H54 (cell line): ENCODE data around the gene TAS1R1.
A peak's percentile ranks its signal among the peaks of the same experiment; 100 is the strongest.

Experiments
- DNase-seq: peaks from one replicate; pipeline ENCODE4 v3.0.0; 2011; ENCODE audit warnings: low spot score, mixed read lengths; ENCODE audit not compliant: insufficient read length
- FAIRE-seq: peaks from 3 replicates; lab custom pipeline; 2011; peaks lifted over from hg19 to GRCh38; lab: Jason Lieb, UNC
- POLR2A ChIP-seq: IDR thresholded peaks from 2 replicates; pipeline ENCODE4 v1.6.1; 2011; ENCODE audit warnings: low read depth, mild to moderate bottlenecking, low read length

Gene TAS1R1

DNA sequence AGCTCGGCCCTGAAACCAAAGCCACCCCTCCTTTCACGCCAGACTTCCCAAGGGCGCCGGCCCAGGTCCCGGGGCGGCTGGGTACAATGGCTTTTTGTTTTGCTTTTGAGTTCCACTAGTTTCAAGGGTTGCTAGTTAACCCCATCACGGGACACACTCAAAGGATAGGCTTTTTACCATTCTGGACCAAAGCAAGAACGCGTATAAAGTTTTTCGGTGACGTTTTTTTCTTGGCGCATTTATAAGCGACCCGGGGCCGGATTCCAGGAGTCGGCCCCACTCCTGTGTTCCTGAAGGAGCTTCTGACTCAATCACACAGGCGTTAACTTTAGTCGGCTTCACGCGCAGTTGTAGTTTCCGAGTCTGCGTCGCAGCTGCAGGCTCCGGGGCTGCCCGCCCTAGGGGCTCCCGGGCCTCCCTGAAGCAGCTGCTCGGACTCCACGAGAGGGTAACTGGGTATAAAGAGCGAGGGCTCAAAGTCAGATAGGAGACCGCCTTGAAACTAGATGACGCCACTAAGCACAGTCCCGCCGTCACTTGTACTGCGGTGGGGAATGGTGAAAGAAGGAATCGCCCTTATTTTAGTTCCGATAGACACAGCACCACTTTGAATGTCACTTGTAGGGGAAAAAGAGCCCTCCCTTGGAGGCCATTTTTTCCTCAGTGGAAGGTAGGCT lies 48.3 kb downstream of the TAS1R1 start:
- TF ChIP-seq POLR2A = no peak
- DNase-seq (no peak), FAIRE-seq (no peak)

DNA sequence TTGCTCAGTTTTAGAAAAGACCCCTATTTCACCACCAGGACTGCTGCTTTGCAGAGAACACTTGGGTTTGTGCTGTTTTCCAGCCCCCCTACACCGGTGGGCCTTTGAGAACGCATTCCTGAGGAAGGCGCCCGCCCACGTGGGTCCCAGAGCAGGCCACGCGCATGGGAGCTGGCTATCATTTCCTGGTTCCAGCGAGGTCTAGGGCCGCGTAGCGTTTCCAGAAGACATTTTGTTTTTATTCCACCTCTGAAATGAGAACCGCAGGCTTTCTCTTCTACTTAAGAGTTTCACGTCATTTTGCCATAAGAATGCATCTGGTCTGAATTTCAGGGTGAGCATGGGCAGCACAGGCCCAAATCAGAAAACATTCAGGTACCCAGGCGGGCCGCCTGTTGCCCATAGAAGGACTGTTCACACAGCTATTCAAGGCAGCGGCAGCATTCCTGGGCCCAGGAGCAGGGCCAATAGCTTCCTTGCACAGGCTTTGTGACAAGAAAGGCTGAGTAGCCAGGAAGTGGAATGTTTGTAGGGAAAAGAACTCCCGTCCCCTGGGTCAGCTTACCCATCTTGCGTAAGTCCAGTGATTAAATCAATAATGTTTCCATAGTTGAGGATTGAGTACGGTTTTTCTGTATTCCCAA lies 48.9 kb downstream of the TAS1R1 start:
- FAIRE-seq (no peak), DNase-seq (no peak)
- no peak for TF ChIP-seq POLR2A

DNA sequence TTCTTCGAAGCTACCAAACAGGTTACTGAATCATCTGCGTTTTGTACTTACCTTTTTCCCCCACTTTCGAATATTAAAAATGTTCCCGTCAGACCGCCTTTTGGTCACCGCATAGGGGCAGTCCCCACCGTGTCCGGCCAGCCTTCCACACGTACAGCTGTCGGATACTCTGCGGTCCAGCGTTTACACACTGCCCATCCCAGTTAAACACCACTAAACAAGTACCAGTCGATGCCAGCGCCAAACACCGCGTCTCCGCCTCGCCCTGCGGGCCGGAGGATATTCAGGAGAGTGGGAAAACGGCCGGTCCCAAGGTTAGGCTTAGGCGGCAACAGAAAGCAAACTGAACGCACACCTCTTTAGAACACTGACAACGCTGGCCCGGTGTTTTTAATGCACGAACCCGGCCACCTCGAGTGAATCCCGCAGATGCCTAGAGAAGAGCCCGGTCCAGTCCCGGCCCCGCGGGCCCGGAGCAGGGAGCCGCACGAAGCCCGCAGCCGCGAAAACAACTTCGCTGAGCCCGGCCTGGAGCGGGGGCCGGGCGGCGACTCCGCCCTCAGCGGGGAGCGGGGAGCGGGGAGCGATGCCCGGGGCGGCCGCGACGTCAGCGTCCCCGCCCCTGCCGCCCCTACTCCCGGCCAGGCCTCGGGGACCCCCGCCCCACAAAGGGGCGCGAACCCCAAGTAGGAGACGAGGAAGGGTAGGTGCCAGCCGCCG lies 57.7 kb downstream of the TAS1R1 start:
- peak; percentile 42 for DNase-seq
- peak; percentile 31; the same call in 1 of the 2 replicates for TF ChIP-seq POLR2A

DNA sequence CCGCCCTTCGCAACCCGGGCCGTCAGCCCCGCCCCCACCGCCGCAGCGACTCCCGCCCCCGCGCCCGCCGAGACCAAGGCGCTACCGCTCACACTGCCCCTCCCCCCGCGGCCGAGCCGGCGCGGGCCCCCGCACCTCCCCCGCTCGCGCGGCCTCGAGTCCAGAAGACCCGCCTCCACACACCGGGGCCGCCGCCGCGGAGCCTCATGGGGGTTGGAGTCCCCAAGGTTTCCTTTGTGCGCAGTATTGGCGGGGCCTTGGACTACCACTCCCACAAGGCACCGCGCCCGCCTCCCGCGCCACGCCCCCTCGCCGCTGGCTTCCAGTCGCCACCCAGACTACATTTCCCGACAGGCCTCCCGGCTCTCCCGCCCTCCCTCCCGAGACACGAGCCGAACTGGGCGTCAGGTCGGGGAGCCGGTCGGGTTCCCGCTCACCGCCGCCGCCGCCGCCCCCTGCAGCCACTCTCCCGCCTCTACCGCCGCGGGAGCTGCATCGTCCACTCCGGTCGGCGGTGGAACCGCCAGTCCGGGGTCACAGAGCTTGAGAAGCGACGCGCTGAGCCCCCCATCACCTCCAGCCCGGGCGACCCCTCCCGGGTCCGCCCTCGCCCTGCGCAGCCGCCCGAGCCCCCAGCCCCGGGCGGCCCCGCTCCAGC lies 58.4 kb downstream of the TAS1R1 start, which contains the start of gene PHF13:
PHF13 (plus strand) TSS at position 371 of the 658 bp plus-strand sequence. CDS start 336 bp downstream, outside the sequence.
- TF ChIP-seq POLR2A = no peak
- peak; percentile 95 for DNase-seq
- FAIRE-seq = peak; percentile 41

More for the DNA sequence above, 57.7 kb downstream of the TAS1R1 start:
- FAIRE-seq = peak; percentile 6

DNA sequence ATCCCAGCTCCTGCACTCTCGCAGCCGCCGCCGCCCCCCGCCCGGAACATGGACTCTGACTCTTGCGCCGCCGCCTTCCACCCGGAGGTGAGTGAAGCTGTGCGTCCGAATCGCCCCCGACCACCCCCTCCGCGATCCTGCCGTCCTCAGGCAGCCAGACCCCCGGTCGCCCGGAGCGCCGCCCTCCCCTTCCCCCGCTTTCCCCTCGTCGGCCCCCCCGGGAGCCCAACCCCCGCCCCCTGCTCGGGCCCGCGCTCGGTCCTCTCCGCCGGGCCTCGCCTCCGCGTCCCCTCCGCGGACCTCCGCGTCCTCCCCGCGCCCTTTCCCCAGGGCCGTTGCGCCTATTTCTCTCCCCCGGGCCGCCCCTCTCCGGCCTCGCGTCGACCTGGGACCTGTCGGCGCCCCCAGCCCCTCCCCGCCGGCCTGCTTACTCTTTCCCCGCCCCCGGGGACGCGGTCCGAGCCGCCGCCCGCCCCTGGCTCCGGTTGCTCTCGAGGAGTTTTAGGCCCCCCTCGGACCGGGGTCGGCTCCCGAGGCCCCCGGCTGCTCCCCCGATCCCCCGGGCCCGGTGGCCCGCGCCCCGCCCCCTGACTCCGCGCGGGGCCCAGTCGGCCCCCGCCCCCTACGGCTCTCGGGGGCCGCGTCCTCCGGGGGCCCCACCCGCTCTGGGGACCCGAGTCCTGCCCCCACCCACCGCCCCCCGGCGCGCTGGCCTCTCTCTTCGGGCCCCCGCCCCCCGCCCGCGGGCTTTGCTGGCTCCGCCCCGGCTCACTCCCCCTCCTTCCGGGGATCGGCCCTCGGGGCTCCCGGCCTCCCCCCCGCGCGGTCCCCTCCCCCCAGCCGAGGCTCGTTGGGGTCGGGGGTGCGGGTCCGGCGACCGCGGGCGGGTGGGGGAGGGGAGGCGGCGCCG lies 59.2 kb downstream of the TAS1R1 start:
- DNase-seq = no peak
- TF ChIP-seq POLR2A = no peak
- FAIRE-seq = no peak

DNA sequence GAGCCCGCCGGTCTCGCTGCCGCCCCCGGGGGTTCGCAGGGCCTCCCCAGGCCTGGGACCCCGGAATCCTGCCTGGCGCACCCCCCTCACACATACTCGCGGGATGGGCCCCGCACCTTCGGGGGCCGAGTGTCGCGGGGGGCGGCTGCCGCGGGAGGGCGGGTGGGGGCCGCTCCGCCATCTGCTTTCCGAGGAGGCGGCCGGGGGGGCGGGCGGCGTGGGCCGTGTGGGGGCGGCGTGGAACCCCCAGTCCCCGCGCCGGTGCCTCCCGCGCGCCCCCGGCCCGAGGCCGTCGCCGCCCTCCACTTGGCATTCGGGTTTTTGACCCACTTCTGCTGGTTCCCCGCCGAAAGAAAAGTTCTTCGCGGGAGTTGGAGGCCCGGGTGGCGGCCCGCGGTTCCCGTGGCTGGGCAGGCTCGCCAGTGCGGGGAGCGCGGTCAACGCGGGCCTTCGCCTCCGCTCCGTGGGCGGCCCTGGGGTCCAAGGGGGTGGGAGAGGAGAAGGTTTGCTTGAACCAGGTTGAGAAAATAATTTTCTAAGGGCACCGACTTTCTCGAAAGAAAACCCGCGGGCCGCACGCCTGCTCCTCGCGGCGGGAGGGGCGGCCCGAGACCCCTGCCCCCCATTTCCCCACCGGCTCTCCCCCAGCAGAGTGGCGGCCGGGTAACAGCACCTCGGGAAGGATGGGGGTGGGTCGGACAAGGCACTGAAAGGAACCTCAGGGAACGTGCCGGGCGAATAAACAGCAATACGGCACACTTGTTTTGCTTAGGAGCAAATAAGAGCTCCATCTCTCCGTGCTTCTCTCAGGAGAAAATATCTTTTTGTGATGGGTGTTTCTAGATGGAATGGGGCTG lies 60.0 kb downstream of the TAS1R1 start:
- TF ChIP-seq POLR2A = no peak
- DNase-seq (no peak), FAIRE-seq (no peak)

DNA sequence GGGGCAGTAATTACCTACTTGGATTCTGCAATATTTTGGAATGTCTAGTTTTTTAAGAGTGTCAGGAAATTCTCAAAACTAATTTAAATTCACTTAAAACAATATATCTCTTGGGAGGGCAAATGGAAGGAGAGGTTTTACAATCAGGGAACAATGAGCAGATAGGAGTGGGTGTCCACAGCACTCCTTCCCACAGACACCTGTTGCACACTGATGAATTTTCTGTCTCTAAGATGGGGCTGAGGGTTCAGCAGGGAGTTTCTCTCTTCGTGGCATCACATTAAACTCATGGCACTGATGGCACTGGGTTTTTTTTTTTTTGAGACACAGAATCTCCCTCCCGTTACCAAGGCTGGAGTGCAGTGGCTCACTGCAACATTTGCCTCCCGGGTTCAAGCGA lies 63.9 kb downstream of the TAS1R1 start:
- no peak for DNase-seq
- TF ChIP-seq POLR2A = no peak
- no peak for FAIRE-seq

DNA sequence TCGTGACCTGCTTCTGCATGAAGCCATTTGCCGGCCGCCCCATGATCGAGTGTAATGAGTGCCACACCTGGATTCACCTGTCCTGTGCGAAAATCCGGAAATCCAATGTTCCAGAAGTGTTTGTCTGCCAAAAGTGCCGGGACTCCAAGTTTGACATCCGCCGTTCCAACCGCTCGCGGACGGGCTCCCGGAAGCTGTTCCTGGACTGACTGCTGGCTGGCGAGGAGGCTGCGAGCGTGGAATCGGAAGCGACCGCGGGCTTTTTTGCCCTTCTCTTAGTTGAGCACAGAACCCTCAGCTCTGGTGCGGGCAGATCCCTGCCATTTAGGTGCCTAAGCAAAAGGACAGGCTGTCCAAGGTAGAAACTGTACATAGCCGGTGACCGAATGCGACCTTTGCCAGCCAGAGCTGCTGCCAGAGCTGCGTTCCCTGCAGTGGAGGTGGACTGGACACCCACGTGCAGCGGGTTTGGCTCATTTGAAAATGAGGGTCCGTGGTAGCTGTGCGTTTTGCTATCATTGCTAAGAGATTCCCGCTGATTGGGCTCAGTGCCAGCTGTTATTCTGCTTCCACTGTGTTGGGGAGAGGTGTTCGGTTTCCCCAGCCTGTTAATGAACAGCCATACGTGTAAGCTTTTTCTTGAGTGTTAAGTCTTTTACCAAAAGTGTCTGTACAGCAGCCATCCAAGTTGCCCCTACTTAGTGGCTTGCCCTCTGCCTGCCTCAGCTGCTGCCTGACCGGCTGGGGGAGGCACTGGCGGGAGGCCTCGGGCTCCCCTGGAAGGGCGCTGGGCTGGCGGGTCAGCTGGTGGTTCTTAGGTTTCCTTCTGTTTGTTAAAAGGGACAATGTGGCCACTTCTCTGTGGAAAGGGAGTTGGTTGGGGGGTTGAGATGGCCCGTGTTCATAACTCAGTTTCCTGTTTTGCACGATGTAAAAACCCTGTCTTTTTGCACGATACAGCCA lies 66.6 kb downstream of the TAS1R1 start:
- no peak for TF ChIP-seq POLR2A
- FAIRE-seq (no peak), DNase-seq (no peak)

DNA sequence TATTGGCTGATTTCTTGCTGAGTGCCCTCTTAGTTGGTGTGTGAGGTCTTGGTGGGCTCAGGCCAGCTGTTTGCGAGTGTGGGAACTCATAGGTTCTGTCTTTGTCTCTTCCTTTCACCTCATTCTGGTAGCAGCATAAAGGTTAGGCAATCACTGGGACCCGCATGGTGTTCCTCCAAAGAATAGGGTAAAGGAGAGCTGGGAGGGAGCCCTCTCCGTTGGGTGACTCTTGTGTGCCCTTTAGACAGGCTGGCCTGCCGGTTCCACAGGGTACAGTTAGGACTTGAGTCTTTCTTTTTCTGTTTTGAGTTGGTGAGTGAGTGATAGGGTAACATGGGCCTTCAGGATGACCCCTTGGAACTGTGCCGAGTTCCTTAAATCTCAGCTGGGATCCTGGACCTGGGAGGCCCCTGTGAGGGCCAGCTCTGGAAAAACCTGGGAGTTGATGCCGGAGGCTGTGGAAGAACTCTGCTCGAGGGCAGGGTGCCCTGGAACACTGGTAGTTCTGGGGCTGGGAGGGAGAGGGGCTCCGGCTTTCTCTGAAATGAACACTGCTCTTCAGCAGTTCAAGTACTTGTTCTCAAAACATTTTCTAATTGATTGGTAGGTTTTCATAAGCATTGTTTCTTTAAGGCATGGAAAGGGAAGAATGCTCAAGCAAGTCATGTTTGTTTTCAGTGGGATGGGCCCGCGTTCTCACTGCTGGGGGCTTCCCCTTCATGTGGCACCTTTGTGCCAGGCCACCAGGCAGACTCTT lies 67.5 kb downstream of the TAS1R1 start:
- DNase-seq (no peak), FAIRE-seq (no peak)

DNA sequence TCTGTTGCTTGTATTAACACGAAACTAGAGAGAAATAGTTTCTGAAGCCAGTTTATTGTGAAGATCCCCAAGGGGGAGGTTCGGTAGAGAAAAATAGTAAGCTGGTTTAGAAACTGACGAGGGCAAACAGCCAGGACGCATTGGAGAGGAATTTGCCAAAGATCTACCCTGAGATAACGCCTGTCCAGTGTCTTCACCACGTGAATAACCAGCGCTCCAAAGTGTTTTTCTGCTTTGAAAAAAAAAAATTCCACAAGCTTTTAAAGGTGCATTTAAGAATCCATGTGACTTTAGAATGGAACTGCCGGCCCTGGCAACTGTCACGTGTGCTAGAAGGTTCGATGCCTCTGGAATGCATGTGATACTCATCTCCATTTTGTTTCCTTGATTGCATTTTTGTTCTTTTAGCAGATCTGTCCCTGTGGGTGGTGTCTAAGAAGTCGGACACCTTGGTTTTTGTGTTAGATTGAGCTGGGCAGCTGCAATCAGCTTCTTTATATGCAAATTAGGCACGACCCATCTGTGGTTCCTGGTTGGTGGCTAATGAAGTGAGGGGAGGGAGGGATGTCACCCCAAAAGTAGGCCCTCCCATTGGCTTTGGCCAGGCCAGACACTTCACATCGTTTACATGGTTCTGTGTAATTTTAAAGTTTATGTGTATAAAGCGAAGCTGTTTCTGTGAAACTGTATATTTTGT lies 68.3 kb downstream of the TAS1R1 start:
- DNase-seq (no peak), FAIRE-seq (no peak)
- TF ChIP-seq POLR2A = no peak

More for the DNA sequence above, 67.5 kb downstream of the TAS1R1 start:
- no peak for TF ChIP-seq POLR2A
